Stromal cell of bone marrow (primary cell): ENCODE data around the gene TNS1.

Experiments
- DNase-seq: peaks from one replicate; pipeline ENCODE4 v3.0.0-alpha.2; 2012; ENCODE audit warnings: low read depth

TNS1 gene

DNA sequence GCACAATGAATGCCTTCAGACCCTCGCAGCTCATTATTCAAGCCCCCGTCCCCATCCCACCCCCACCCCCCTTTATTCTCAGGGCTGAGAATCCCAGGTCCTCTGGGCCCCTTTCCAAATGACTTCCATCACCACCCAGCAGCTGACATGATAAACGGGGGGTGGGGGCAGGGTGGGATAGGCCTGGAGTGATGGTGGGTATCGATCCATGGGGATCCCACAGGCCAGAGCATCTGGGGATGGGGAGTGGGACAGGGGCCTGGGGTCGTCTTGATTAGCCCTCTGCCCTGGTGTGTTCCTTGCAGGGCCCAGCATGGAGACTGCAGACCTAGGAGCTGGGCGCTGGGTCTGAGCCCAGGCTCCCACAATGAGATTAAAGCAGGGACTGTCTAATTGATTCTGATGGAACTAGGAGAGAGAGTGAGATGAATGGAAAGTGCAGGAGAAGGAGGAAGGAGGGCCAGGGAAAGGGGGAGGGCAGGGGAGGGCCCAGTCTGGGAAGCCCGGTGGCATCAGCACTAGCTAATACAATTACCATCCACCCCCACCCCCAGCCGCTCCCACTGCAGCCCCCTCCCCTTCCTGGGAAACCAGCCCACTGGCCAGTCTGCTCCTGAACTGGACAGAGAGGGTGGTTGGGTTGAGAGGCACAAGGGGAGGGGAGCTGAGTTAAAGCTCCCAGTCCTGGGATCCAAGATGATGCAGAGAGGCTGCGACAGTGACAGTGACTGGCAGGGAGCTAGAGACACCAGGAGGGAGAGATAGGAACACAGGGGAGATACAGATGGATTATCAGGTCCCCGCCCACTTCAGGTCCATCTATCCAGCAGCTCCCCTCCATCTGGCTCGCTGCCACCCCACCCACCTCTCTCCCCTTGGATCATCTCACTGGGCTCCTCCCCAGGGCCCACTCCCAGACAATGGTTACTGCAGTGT is 13.1 kb upstream of the TNS1 start:
- DNase-seq, result no peak

DNA sequence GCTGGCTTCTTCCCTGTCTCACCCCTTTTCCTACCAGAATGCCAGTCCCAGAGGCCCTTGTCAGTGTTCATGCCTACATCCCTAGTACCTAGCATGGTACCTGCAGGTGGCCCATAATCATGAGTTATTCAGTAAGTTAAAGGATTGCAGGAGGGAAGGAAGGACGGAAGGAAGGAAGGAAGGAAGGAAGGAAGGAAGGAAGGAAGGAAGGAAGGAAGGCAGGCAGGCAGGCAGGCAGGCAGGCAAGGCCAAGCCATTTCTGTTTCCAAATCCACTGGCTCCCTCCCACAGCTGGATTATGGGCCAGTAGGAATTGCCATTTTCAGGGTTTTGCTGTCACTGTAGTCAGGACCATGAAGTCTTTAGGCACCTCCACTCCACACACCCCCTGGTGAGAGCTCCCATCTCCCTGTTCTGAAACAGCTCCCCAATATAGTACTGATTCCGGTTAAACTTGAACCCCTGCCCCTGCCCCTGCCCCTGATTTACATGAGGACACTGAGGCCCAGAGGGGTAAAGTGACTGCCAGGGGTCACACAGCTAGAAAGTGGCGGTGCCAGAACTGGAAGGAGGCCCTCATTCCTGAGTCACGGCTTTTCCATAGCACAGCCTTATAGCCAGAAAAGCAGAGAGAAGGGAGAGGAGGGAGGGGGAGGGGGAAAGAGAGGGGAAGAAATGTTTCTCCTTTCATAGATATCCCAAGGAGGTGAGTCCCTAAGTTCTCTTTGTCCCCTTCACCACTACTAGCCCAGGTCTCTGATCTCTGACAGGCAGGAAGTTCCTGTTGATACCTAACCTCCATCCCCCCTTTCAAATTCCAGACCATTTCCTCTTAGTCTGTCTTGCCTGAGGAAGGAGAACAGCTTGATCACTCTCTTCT is 12.2 kb upstream of the TNS1 start:
- DNase-seq, result no peak

DNA sequence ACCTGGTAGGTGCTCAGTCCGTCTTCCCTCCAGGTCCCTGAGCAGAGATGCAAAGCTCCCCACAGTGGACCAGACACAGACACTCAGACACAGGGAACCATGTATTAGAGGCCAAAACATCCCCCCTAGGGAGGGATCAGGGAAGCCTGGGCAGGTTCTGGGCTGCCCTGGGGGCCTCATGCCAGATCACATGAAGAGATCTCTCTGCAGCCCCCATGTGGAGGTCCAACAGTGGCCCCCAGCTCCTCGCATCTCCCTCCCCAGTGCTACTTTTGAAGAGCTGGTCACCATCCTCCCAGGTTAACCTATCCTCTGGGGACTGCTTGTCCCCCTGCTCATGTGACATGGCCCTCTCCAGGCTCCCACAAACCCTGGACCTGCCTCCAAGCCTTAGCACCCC is 10.5 kb upstream of the TNS1 start:
- no peak for DNase-seq

DNA sequence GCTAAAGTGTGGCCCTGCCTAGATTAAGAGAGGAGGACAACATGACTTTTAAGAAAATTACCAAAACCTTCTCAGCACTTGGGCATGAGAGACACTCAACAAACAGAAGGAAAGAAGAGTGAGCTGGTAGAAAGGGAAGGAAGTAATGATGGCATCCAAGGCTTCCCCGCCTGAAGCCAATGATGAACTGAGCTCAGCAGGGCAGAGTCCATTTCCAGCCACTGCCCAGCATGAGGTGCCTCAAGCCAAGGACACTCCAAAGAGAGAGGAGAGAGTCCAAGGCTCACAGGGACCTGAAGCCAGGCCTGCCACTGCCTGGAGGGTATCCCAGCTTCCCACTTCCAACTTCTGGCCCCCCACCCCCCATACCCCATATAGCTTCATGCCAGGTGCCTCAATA is 9.5 kb upstream of the TNS1 start:
- DNase-seq, result no peak

DNA sequence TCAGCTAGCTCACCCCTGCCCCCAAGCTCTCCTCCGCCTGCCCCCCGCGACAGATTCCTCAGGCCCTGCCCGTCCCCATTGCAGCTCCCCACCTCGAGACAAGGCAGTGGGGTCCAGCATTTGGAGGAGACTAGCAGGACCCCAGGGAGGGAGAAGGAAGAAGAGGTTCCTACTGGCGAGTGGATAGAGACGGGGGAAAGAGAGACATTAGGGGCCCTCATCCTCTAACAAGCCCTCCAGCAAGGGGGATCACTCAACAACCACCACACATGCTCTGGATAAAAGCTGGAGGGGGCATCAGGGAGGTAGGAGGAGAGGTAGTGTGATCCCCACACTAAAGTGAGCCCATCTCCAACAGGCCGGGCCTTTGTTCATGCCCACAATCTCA is 8.9 kb upstream of the TNS1 start:
- no peak for DNase-seq

DNA sequence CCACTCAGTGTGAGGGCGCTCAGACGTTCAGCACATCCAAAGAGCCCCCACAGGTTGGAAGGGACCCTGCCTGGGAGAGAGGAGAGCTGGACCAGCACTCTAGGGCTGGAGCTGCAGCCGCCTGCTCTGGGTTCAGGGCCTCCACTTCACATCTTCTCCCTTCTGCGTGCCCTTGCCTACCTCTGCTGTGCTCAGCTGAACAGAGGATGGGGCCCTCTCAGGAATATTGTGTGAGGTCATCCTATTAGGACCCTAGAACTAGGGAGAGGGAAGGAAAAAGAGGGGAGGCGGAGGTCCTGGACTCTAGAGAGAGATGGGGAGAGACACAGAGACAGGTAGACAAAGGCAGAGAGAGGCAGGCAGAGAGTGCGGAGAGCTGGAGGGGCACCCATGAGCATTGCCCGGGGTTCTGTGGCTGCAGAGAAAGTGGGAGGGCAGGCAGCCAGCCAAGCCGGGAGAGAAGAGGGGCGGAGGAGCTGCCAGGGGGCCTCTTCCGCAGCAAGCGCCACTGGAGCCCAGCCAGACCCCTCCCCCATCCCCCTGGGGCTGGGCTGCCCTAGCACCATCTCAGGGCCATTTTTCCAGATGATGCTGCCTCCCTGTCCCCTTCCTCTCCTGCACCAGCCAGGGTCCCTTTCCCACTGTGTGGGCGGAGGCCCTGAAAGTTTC is 8.3 kb upstream of the TNS1 start:
- DNase-seq, result no peak

DNA sequence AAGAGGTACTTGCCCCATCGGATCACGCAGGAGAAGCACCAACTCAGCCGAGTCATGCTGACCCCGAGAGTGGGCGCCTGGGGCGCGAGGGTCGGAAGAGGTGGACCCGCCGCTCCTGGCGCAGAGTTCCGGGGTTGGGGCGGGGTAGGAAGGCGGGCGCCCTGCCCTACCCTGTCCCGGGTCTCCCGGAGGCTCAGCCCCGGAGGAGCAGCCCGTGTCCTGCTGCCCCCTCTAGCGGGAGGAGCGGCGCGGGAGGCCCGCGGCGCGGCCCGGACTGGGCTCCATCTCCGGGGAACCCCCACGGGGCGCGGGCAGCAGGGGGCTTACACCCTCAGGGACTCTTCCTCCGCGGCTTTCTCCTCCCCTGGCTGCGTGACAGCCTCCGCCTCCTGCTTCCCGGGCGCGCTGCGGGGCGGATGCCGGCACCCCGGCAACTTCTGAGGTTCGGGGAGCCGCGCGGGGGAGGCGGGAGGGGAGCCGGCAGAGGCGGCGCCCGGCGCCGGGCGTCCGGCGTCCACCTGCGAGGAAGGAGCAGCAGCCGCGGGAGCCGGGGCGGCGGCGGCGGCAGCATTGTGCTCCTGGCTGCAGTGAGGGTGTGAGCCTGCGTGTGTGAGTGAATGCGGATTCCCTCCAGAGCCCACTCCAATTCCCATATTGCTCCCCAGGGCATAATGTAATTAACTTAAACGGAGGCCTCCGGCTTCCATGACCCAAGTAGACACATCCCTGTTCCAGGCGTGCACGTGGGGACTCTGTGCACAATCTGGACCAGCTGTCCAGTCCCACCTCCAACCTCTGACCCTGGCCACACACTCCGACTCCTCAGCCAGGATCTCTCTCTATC is 7.6 kb upstream of the TNS1 start:
- no peak for DNase-seq

DNA sequence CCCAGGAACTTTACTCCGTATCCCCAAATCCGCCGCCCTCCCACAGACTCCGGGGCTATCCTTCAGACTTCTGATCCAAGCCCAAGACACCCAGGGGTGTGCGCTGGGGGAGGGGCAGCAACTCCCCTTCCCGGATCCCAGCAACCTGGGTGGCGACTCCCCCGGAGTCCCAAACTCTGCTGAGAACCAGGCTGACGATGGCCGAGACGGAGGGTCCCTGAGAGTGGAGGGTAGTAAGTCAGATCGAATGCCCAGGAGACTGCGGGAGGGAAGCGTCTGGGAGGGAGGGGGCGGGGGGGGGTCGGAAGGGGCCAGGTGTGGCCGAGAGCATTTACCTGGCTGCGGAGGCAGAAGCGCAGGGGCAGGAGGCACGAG is 7.0 kb upstream of the TNS1 start:
- DNase-seq, result no peak

DNA sequence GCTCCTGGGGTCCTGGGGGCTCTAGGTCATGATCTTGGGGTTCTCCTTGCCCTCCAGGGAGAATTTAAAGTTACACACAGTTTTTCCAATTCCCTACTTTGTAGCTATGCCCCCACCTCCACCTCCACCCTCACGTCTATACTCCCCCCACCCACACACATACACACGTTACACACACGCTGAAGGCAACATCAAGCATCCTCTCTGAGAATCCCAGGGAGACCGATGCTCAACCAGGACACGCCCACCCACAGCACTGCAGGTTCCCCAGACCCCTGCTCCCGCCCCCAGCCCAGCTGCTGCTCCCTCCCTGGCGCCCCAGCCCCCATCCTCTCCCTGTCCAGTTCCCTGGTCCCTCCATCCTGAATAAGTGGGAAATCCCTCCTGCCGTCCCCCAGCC is 6.4 kb upstream of the TNS1 start:
- DNase-seq, result no peak

DNA sequence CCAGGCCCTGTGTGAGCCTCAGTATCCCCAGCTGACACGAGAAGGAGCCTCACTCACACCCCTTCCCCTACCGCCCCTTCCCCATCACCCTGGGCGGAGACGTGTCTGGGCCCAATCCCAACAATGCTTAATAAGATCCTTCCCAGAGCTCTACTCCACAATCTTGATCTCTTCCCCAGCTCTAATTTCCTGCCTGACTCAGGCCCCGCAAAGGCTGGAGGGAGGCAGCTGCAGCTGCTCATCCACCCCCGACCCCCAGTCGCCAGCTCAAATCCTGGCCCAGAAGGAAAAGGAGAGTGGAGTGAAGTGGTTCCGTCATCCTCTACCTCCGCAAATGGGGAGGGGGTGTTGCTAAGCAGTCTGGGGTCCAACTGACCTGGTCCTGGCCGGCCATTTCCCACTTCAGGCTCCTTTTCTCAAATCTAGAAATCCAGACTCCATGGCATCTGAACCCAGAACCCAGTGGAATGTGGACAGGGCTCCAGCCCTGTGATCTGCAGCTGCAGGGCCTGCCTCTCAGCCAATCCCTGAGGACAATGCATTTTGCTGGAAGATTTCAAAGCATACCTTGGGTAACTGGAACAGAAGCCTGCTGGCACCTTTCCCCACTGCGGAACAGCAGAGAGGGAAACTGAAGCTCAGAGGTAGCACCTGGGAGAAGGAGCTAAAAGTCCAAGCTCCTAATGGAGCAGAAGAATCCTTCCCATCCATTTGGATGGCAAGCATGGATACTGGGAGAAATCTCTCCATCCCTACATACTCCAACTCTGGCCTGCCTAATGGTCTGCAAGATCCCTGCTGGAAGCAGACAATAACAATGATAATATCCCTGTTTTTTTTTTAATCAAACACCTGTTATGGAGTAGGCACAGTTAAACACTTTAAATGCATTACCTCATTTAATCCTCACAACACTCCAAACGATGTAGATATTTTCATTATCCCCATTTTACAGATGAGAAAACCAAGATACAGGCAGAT is 5.6 kb upstream of the TNS1 start:
- DNase-seq, result no peak

DNA sequence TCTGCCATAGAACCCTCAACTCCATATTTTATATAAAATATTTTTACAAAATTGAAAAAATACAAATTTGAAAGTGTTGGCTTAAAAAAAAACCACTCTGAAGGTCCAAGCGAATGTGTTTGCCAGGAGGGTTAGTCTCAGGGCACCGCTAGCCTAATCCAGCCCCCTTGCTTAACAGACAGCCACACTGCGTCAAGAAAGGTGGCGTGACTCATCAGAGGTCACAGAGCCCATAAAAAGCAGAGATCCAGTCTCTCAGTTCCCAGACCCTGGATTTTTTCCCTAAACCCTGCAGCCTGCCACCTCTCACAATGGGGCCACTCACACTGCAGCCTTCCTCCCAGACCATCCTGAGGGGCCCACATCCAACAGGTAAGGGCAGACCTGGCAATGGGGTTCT is 3.9 kb upstream of the TNS1 start:
- DNase-seq, result no peak

DNA sequence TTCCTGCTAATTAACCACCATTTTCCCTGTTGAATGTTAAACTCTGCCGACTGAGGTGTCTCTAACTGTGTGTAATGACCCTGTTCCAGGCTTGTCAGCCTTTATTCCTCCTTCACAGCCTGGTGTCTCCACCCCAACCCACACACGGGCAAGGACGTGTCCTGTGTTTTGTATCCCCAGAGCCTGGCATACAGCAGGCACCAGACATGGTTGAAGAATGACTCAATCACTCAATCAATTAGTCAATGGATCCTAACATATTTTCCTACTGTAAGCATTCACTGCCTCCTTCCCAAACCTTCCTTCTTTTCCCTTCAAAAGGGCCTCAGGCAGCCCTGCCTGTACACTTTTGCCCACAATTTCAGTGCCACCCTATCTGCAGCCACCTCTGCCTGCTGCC is 2.7 kb upstream of the TNS1 start:
- DNase-seq, result no peak

DNA sequence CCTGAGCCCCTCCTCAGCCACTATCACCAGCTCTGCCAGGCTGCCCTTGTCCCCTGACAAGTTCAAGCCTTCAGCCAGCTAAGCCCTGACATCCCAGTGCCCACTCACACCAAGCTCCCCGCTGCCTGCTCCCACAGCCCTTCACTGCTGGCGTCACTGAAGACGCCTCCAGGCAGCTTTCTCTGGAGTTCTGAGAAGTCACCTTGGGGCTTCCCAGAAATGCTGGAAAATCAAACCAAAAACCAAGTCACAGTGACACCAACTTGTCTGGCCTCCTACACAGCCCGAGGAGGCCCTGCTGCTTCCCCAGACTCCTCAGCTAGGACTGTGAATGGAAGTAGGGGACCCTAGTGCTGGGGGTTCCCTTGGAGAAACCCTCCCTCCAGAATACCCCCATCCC is 2.2 kb upstream of the TNS1 start:
- no peak for DNase-seq

DNA sequence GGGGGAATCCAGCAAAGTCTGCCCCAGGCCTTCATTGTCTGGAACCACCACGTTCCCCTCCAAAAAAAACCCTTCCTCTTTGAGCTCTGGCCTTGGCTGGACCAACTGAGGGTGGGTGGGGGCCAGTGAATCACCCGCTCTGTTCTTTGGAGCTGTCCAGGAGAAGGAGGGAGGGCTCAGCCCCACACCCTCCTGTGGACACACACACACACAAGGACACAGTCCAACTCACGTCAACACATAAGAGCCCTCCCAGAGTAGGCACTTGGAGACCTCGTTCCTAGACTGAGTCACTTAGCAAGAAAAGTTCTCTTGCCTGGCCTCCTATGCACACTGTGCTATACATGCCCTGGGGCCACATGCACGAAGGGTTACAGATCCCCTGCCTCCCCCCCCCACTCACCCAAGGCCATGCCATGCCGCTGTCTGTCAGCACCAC is 1.2 kb upstream of the TNS1 start:
- DNase-seq, result peak; percentile 91

DNA sequence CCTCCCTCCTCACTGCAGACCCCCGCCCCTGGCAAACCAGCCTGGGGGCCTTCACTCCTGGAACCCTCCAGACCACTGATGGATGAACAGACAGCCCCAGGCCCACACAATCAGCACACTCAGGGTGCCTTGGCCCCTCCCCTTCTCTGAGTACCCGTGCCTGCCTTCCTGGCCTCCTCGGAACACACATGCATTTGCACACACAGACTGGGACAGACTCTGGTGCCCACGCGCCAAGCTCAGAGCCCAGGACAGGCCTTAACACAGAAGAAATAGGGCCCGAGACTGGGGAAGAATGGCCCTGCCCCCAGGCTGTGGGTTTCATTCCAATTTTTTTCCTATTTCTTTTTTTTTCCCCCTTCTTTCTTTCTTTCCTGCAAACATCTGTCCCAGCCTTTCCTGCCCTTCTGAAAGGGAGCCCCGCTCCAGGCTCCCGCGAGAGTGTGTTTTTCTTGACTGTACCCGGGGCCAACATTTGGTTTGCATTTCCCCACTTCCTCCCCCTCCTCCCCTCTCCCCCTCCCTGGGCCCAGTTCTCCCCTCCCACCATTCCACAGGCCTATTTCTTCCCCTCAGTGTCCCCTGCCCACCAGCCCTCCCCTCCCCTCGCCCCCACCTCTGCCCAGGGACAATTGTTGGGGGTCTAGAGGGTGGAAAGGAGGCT is 618 bp upstream of the TNS1 start:
- no peak for DNase-seq

DNA sequence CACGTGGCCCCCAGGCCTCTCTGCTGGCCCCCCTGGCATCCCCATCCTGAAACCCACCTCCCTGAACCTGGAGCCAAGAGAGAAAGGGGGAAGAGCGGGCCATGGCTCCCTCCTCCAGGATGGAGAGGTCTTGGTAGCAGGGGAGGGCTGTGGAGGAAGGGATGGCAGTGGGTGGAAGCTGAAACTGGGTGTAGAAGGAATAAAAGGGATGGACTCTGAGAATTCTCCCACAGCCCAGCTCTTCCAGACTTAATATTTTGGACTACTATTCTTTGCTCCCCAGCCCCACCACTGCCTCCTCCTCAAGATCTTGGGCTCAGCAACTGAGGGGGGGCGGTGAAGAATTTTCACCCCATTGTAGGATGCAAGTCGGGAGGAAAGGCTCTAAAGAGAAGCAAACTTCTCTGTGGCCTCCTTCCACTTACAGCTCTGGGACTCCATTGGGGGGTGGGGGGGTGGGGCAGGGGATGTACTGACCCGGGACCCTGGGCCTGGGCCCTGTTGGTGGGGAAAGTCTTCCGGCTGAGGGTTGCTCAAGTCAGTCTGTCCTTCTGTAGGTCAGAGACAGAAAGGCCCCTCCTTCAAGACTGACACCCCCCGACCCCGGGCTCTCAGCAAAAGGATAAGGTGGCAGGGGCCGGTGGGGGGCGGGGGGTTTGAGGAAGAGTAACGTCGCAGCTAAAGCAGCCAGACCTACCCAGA is 501 bp downstream of the TNS1 start:
- DNase-seq, result no peak

DNA sequence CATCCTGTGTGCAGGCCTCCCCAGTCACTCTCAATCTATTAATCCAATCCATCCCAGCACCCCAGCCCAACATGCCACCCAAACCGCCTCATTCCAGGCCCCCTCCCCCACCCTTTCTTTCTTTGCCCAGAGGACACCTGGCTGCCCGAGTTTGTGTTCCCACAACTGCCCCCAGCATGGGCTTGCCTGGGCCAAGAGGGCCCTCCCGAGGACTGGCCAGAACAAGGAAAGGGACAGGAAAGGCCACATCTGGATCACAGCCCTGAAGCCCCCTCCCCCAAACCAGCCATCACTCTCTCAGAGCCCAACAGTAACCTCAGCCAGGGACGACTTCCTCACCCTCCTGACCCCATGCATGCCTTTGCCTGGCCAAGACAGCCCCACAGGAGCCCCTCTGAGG is 1.2 kb downstream of the TNS1 start:
- DNase-seq, result no peak

DNA sequence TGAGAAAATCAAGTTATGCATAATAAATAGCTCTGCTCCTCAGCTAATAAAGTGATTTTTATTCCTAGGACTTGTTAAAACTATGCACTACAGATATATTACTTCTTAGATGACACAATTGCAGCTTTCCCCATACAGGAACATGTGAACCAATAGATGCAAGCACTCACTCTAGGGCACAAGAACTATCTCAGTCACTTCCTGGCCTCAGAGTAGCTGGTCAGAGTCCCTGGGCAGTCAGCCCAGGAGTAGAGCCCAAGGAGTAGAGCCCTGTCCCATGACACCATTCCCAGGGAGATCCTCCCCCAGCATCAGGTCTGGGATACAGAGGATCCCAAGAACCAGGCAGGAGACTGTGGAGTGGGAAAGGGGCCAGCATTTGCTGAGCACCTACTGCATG is 2.7 kb downstream of the TNS1 start:
- DNase-seq, result peak; percentile 80

DNA sequence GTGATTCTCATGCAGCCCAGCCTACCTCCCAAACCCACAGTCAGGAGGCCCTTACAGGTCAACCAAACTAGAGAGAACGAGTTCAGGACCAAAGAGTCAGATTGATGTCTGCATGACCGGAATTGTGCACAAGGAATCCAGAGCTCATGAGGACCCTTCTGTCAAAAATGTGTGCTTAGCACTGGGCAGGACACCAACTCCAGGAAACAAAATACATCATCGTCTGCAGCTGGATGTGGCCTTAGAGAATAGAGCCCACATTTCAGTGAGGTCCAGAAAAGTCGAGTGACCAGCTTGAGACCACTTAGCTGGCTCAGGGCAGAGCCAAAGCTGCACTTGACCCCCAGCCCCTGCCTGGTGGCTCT is 3.2 kb downstream of the TNS1 start:
- no peak for DNase-seq
